Epithelial cell of proximal tubule (primary cell): Measurements from ENCODE around the gene METTL21A. TPM values are rescaled to one million over a fixed set of nuclear protein-coding genes. Genes with fewer than 3 reads are reported as not detected.

Experiments used
- total RNA-seq: library from RNA; depleted of rRNA; stranded (reverse); fragments of >200 nt; gene quantifications from 2 replicates; pipeline ENCODE4 v1.2.3, GENCODE V29; 2015

The METTL21A gene
- total RNA-seq, 1 donor from 2014 or later, result 43.6 TPM

Other genes with a start within 250 kb of the METTL21A start
- 27.5 and 28.1 TPM in 2 replicates for gene CREB1, start 95.4 kb downstream of the METTL21A start, total RNA-seq
- gene CCNYL1, start 86.2 kb upstream of the METTL21A start, total RNA-seq, result 9.3 and 20.5 TPM in 2 replicates
- gene FZD5, start 144.5 kb upstream of the METTL21A start, total RNA-seq, result 6.9 and 7.2 TPM in 2 replicates